Transverse colon (tissue), 3 donors: ENCODE data around the gene CAD.

Source experiments
- EP300 ChIP-seq: sonication (generic); formaldehyde crosslinking; IDR thresholded peaks from one replicate; pipeline ENCODE4 v1.6.1; 2017; ENCODE audit warnings: antibody characterized with exemption, low read depth
- POLR2A ChIP-seq: fragments of 450-650 bp; IDR thresholded peaks from one replicate; pipeline ENCODE4 v1.6.1; 2016; ENCODE audit warnings: antibody characterized with exemption, mild to moderate bottlenecking, moderate library complexity
- TF ChIP-seq, protein P1 (sequence below), 5 experiments: fragments of 200-600 bp in 3 of 5; fragments of 450-650 bp in 2 of 5; sonication (generic) in 3 of 5; IDR thresholded peaks; 1 replicate in 2 of 5; 2 replicates in 3 of 5; pipeline ENCODE4 v1.5.1; 2016 to 2017; ENCODE audit warnings: antibody characterized with exemption in 5 of 5, inconsistent platforms in 3 of 5, mild to moderate bottlenecking in 2 of 5, moderate library complexity in 1 of 5

DNA sequence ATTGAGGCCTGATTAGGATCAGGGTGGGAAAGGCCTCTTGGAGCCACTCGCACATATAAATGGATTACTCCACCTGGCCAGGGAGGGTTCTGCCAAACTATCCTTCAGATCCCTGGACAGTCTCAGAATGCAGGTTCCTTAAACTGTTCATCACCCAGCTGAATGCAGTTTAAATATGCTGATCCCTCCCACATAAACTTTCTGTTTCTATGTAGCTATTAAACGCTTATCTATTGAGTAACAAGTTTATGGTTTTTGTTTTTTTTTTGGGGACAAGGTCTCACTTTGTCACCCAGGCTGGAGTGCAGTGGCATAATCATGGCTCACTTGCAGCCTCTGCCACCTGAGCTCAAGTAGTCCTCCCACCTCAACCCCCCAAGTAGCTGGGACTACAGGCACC lies 1.9 kb downstream of the CAD start:
- TF ChIP-seq POLR2A (no peak), EP300 (no peak)
- TF ChIP-seq, protein P1, sequence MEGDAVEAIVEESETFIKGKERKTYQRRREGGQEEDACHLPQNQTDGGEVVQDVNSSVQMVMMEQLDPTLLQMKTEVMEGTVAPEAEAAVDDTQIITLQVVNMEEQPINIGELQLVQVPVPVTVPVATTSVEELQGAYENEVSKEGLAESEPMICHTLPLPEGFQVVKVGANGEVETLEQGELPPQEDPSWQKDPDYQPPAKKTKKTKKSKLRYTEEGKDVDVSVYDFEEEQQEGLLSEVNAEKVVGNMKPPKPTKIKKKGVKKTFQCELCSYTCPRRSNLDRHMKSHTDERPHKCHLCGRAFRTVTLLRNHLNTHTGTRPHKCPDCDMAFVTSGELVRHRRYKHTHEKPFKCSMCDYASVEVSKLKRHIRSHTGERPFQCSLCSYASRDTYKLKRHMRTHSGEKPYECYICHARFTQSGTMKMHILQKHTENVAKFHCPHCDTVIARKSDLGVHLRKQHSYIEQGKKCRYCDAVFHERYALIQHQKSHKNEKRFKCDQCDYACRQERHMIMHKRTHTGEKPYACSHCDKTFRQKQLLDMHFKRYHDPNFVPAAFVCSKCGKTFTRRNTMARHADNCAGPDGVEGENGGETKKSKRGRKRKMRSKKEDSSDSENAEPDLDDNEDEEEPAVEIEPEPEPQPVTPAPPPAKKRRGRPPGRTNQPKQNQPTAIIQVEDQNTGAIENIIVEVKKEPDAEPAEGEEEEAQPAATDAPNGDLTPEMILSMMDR (IDR thresholded peaks at IDR 0.05) = no peak
